Sigmoid colon (tissue), 4 donors: ENCODE measurements around the gene HMCN1.

Experiments
- POLR2A ChIP-seq, 2 donors: fragments of 450-650 bp; IDR thresholded peaks; one replicate each; pipeline ENCODE4 v1.6.1; 2016; ENCODE audit warnings: antibody characterized with exemption in 2 of 2, mild to moderate bottlenecking in 2 of 2, moderate library complexity in 2 of 2
- POLR2AphosphoS5 ChIP-seq, 4 donors: sonication (generic); formaldehyde crosslinking; IDR thresholded peaks; one replicate each; pipeline ENCODE4 v1.6.1; 2017; ENCODE audit warnings: antibody characterized with exemption in 4 of 4
- TF ChIP-seq, protein P1 (sequence below), 4 experiments: fragments of 450-650 bp in 3 of 4; fragments of 200-600 bp in 1 of 4; IDR thresholded peaks; one replicate each; pipeline ENCODE4 v1.5.1; 2016 to 2019; ENCODE audit warnings: antibody characterized with exemption in 4 of 4, mild to moderate bottlenecking in 3 of 4, moderate library complexity in 2 of 4

DNA sequence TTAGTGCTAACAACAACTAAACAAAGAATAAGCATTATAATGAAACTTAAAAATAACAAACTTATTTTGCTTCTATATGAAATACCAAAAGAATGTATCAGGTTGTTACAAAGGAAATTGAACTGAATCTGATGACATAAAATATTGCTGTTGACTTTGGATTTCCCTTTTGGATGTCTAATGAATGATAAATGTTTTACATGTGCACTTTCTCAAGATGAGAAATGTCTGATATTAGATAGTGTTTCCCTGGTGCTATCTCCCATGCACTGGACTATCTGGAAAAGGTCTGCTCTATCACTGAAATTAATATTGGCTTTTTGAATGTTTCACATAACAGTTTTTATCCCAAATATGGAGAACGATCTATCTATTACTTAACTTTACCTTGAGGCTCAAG lies 179.9 kb downstream of the HMCN1 start:
- TF ChIP-seq, protein P1, sequence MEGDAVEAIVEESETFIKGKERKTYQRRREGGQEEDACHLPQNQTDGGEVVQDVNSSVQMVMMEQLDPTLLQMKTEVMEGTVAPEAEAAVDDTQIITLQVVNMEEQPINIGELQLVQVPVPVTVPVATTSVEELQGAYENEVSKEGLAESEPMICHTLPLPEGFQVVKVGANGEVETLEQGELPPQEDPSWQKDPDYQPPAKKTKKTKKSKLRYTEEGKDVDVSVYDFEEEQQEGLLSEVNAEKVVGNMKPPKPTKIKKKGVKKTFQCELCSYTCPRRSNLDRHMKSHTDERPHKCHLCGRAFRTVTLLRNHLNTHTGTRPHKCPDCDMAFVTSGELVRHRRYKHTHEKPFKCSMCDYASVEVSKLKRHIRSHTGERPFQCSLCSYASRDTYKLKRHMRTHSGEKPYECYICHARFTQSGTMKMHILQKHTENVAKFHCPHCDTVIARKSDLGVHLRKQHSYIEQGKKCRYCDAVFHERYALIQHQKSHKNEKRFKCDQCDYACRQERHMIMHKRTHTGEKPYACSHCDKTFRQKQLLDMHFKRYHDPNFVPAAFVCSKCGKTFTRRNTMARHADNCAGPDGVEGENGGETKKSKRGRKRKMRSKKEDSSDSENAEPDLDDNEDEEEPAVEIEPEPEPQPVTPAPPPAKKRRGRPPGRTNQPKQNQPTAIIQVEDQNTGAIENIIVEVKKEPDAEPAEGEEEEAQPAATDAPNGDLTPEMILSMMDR (IDR thresholded peaks at IDR 0.05) = no peak
- TF ChIP-seq POLR2AphosphoS5 (IDR thresholded peaks at IDR 0.05) (no peak), POLR2A (IDR thresholded peaks at IDR 0.05) (no peak)
